GM12872 (cell line): ENCODE results near the gene XXYLT1.

ENCODE experiments used
- TF ChIP-seq, protein P1 (sequence below): IDR thresholded peaks from 3 replicates; pipeline ENCODE4 v1.5.1; 2011; ENCODE audit warnings: low read depth, mild to moderate bottlenecking, low read length, moderate library complexity; ENCODE audit not compliant: insufficient read depth

Gene XXYLT1

DNA sequence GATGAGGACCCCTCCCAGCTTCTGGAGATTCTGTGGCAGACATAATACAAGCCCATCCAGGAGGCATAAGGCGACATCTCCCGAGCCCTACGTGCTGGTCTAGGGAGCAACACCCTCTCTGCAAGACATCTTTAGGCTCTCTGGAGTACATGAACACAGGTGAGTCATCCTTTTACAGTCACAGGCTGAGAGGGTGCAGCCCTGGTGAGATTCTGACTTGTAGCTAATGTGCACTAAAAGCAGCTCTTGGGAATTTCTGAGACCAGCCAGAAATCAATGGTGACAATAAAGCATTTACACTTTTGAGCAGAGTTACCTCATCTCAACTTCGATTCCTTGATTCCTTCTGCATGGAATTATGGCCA, 131.1 kb downstream of the XXYLT1 start:
- TF ChIP-seq, protein P1, sequence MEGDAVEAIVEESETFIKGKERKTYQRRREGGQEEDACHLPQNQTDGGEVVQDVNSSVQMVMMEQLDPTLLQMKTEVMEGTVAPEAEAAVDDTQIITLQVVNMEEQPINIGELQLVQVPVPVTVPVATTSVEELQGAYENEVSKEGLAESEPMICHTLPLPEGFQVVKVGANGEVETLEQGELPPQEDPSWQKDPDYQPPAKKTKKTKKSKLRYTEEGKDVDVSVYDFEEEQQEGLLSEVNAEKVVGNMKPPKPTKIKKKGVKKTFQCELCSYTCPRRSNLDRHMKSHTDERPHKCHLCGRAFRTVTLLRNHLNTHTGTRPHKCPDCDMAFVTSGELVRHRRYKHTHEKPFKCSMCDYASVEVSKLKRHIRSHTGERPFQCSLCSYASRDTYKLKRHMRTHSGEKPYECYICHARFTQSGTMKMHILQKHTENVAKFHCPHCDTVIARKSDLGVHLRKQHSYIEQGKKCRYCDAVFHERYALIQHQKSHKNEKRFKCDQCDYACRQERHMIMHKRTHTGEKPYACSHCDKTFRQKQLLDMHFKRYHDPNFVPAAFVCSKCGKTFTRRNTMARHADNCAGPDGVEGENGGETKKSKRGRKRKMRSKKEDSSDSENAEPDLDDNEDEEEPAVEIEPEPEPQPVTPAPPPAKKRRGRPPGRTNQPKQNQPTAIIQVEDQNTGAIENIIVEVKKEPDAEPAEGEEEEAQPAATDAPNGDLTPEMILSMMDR = no peak

DNA sequence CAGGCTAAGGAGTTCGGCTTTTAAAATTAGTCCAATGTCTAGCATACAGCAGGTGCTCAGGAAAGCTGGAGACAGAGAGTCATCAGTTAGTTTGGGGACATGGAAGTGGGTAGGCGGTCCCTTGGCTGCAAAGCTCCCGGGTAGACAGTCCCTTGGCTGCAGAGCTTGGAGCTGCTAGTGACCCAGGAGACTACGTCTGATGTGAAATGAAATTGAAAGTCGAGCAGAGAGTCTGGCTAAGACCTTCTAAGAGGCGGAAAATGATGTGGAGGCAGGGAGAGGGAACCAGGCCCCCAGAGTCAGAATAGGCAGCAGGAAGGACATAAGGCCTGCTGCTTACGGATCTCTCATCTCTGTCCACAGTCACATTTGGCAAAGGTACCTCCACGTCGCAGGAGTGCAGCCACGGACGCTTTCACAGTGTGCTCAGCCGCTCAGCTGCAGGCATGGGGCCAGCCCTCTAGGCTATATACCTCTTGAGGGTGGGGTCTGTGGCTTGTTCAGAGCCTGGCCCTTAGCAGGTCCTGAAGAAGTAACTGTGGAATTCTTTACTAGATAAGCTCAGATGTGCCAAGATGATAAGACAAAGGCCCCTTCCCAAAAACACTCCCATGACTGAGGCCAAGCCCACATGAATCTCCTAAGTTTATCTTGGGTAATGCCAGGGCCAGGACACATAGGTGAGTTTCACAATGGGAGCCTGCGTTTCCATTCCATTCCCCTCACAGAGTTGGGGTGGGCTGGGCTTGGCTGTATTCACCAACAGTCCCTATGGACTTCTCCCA, 131.7 kb downstream of the XXYLT1 start:
- TF ChIP-seq, protein P1 = no peak

DNA sequence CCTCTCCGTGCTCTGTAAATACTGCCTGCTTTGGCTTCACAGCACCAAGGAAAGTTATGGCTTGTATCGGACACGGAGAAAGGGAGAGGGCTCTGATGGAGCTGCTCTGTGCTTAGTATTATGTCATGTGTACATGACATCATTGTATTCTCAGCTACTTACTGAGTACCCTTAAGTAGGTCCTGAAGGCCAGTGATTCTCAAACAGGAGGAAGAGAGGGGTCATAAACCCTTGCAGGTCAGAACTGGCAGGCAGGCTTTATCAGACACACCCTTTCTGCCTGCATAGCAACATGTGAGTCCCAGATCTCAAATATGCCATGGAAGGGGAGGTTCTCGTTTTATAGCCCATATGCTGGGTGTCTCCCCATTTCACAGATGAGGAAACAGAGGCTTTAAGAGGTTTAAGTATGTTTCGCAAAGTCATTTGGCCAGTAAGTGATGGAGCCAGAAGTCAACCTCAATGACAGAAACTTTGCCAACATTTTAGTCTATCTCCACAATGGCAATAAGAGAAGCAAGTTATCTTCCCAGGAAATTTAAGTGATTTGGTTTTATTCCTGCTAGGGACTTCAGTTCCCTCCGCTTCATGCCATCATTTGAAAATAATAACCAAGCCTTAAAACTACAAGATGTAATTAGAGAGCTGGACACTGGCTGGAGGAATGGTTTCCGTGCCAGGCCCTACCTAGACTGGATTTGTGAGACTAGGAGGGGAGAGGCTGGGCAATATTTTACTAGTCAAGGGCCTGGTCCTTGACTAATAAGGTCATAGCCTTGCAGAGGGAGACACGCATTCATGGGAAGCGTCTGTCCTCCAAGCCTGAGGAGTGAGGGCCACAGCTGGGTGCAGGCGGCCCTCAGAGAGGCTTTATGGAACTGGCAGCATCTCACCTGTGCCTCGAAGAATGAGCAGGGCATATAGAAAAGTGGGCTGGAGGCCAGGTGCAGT, 133.0 kb downstream of the XXYLT1 start:
- TF ChIP-seq, protein P1 = no peak

DNA sequence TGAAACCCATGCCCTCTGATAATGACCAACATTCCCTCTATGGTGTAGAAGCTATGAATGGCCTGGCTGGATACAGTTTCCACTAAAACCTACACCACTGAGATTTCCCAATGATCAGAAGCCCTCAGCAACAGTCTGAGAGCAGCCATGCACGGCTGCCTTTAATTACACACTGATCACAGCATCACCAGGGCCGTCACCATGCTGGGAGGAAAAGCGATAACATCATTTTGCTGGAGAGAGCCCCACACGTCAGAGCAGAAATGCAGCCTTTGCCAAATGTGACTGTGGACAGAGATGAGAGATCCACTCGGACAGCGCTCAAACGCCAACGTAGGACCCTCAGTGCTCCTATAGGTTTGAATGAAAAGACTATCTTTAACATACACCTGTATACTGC, 135.0 kb downstream of the XXYLT1 start:
- TF ChIP-seq, protein P1 = no peak

DNA sequence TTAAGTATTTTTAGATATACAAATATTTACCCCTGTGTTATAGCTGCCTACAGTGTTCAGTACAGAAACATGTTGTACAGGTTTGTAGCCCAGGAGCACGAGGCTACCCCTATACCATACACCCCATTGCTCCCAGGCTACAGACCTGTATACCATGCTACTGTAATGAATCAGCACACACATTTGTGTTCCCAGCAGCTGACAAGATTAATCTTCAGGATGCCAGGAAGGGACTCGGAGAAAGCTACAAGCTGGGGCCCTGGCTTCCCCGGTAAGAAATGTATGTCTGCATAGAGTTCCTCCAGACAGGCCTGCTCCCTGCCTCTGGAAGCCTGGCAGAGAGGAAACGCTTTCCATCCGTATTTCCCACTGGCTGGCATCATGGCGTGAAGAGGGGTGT, 136.5 kb downstream of the XXYLT1 start:
- TF ChIP-seq, protein P1 = no peak

DNA sequence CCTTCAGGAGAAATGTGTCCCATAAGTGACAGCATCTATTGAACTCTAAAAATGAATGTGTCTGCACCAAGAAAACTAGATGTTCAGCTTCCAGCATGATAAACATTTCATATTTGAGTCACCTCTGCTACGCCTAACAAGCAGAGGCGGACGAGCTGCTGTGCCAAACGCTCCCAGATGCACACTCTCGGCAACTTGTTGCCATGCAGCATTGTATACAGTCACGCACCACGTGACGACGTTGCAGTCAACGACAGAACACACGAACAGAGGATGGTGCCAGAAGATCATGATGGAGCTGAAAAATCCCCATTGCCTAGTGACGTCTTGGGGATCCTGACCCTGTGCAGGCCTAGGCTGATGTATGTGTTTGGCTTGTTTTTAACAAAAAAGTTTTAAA, 137.5 kb downstream of the XXYLT1 start:
- TF ChIP-seq, protein P1 = no peak

DNA sequence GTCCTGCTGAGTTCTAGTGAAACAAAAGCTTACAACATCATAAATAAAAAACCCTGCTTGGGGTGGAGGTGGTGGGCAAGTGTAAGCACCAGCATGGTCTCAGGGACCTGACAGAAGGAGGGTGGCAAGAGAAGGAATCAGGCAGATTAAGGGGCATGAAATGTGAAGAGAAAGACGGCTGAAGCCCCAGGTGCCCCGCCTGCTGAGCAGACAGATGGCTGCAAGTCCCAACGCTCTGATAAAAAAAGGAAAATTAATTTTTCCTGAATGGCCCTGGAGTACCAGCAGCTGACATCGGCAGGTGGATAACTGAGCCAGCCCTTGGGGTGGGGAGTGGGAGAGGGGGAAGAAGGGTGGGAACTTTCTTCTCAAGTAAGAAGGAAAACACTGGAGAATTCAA, 137.9 kb downstream of the XXYLT1 start:
- TF ChIP-seq, protein P1 = no peak
